H9 (cell line): ENCODE results near the gene BPIFB1. TPM values are rescaled to one million over a fixed set of nuclear protein-coding genes. Genes with fewer than 3 reads are reported as not detected.

Experiments
- DNase-seq: peaks from one replicate; pipeline ENCODE4 v3.0.0-alpha.2; 2017
- H2AFZ ChIP-seq: one replicate; pipeline ENCODE4 v1.6.1; 2013; ENCODE audit warnings: mild to moderate bottlenecking, low read length, control low read depth, moderate library complexity
- H2AK5ac ChIP-seq: 2 replicates; pipeline ENCODE4 v1.6.1; 2013; ENCODE audit warnings: low read length, control low read depth, mixed read lengths; ENCODE audit not compliant: insufficient read length
- H2BK120ac ChIP-seq: one replicate; pipeline ENCODE4 v1.6.1; 2013; ENCODE audit warnings: low read depth, mild to moderate bottlenecking, low read length, control low read depth, inconsistent platforms; ENCODE audit not compliant: poor library complexity, severe bottlenecking
- H2BK12ac ChIP-seq: 2 replicates; pipeline ENCODE4 v1.6.1; 2013; ENCODE audit warnings: low read length, control low read depth, mixed read lengths, low read depth; ENCODE audit not compliant: insufficient read length
- H2BK15ac ChIP-seq: 2 replicates; pipeline ENCODE4 v1.6.1; 2013; ENCODE audit warnings: low read depth, low read length, control low read depth
- H2BK20ac ChIP-seq: one replicate; pipeline ENCODE4 v1.6.1; 2013; ENCODE audit warnings: low read depth, mild to moderate bottlenecking, low read length, control low read depth, inconsistent platforms; ENCODE audit not compliant: poor library complexity, severe bottlenecking
- H2BK5ac ChIP-seq: 2 replicates; pipeline ENCODE4 v1.6.1; 2013; ENCODE audit warnings: low read length, control low read depth, mixed read lengths; ENCODE audit not compliant: insufficient read length
- H3K14ac ChIP-seq: 2 replicates; pipeline ENCODE4 v1.6.1; 2013; ENCODE audit warnings: low read length, control low read depth; ENCODE audit not compliant: insufficient read depth
- H3K18ac ChIP-seq: 2 replicates; pipeline ENCODE4 v1.6.1; 2013; ENCODE audit warnings: low read depth, mild to moderate bottlenecking, mixed read lengths, low read length, control low read depth; ENCODE audit not compliant: insufficient read length
- H3K23ac ChIP-seq: 2 replicates; pipeline ENCODE4 v1.6.1; 2013; ENCODE audit warnings: low read length, control low read depth, mixed read lengths, low read depth; ENCODE audit not compliant: insufficient read length
- H3K23me2 ChIP-seq: 2 replicates; pipeline ENCODE4 v1.6.1; 2013; ENCODE audit warnings: low read depth, mild to moderate bottlenecking, mixed read lengths, low read length, control low read depth; ENCODE audit not compliant: insufficient read length, poor library complexity, severe bottlenecking
- H3K27ac ChIP-seq: 2 replicates; pipeline ENCODE4 v1.5.1; 2013; ENCODE audit warnings: low read length, control low read depth, mixed read lengths, low read depth; ENCODE audit not compliant: insufficient read length
- H3K27me3 ChIP-seq: 2 replicates; pipeline ENCODE4 v1.6.1; 2013; ENCODE audit warnings: low read length, control low read depth, inconsistent platforms; ENCODE audit not compliant: insufficient read depth
- H3K4ac ChIP-seq: 2 replicates; pipeline ENCODE4 v1.6.1; 2013; ENCODE audit warnings: low read depth, mild to moderate bottlenecking, control low read depth, inconsistent platforms, low read length, moderate library complexity
- H3K4me1 ChIP-seq: 2 replicates; pipeline ENCODE4 v1.6.1; 2013; ENCODE audit warnings: low read length, control low read depth, inconsistent platforms; ENCODE audit not compliant: insufficient read depth
- H3K4me2 ChIP-seq: 2 replicates; pipeline ENCODE4 v1.6.1; 2013; ENCODE audit warnings: low read length, control low read depth, mixed read lengths; ENCODE audit not compliant: insufficient read length, insufficient read depth
- H3K56ac ChIP-seq: 2 replicates; pipeline ENCODE4 v1.6.1; 2013; ENCODE audit warnings: low read depth, mild to moderate bottlenecking, mixed read lengths, low read length, control low read depth; ENCODE audit not compliant: insufficient read length
- H3K79me1 ChIP-seq: 2 replicates; pipeline ENCODE4 v1.6.1; 2013; ENCODE audit warnings: low read depth, mild to moderate bottlenecking, moderate library complexity, low read length, control low read depth, inconsistent platforms; ENCODE audit not compliant: insufficient read depth, poor library complexity, severe bottlenecking
- H3K79me2 ChIP-seq: 2 replicates; pipeline ENCODE4 v1.6.1; 2013; ENCODE audit warnings: low read length, control low read depth, inconsistent platforms; ENCODE audit not compliant: insufficient read depth
- H3K9ac ChIP-seq: 2 replicates; pipeline ENCODE4 v1.6.1; 2013; ENCODE audit warnings: low read length, control low read depth, mixed read lengths; ENCODE audit not compliant: insufficient read length; ENCODE audit errors: extremely low read depth
- H3K9me3 ChIP-seq: one replicate; pipeline ENCODE4 v1.6.1; 2013; ENCODE audit warnings: low read depth, low read length, inconsistent platforms; ENCODE audit not compliant: control insufficient read depth
- H3T11ph ChIP-seq: one replicate; pipeline ENCODE4 v1.6.1; 2013; ENCODE audit warnings: mild to moderate bottlenecking, low read length, control low read depth, inconsistent platforms
- H4K20me1 ChIP-seq: one replicate; pipeline ENCODE4 v1.6.1; 2013; ENCODE audit not compliant: control insufficient read depth, insufficient read length, insufficient read depth
- H4K5ac ChIP-seq: 2 replicates; pipeline ENCODE4 v1.6.1; 2013; ENCODE audit warnings: low read depth, mild to moderate bottlenecking, mixed read lengths, low read length, control low read depth; ENCODE audit not compliant: insufficient read length
- H4K8ac ChIP-seq: replicated peaks from 2 replicates; pipeline ENCODE4 v1.6.1; 2013; ENCODE audit warnings: low read length, control low read depth, mixed read lengths, low read depth; ENCODE audit not compliant: insufficient read length
- H4K91ac ChIP-seq: 2 replicates; pipeline ENCODE4 v1.6.1; 2013; ENCODE audit warnings: low read depth, mild to moderate bottlenecking, moderate library complexity, mixed read lengths, low read length, control low read depth; ENCODE audit not compliant: insufficient read length
- H3K27ac Mint-ChIP-seq, 3 experiments: 2 replicates in 2 of 3; 3 replicates in 1 of 3; pipeline ENCODE4 v1.8.0; 2020 to 2021; ENCODE audit warnings: mixed read lengths in 3 of 3, mild to moderate bottlenecking in 1 of 3, moderate library complexity in 1 of 3
- H3K27me3 Mint-ChIP-seq: 2 replicates; pipeline ENCODE4 v1.8.0; 2021; ENCODE audit warnings: low read depth, mild to moderate bottlenecking, moderate library complexity, mixed read lengths
- H3K36me3 Mint-ChIP-seq, 3 experiments: 2 replicates in 2 of 3; 3 replicates in 1 of 3; pipeline ENCODE4 v1.8.0; 2020 to 2021; ENCODE audit warnings: low read depth in 3 of 3, mixed read lengths in 3 of 3; ENCODE audit not compliant: insufficient read depth in 1 of 3
- H3K4me1 Mint-ChIP-seq, 2 experiments: 2 replicates each; pipeline ENCODE4 v1.8.0; 2020; ENCODE audit warnings: mixed read lengths in 2 of 2
- H3K4me3 Mint-ChIP-seq, 2 experiments: 2 replicates in 1 of 2; 3 replicates in 1 of 2; pipeline ENCODE4 v1.8.0; 2020 to 2021; ENCODE audit warnings: mild to moderate bottlenecking in 2 of 2, mixed read lengths in 2 of 2, moderate library complexity in 1 of 2
- H3K9me3 Mint-ChIP-seq, 2 experiments: 2 replicates in 1 of 2; 3 replicates in 1 of 2; pipeline ENCODE4 v1.8.0; 2020; ENCODE audit warnings: mild to moderate bottlenecking in 2 of 2, mixed read lengths in 2 of 2, moderate library complexity in 1 of 2
- WGBS: extraction: QIAGEN DNeasy Blood & Tissue Kit; methylation state at CpG from one replicate; pipeline ENCODE4 v1.1.7; 2013; ENCODE audit warnings: missing lambda C conversion rate, low lambda C conversion rate, mixed read lengths; ENCODE audit not compliant: insufficient read length; ENCODE audit errors: extremely low coverage; 5-methylcytosine and 5-hydroxymethylcytosine counted together
- total RNA-seq: library from RNA; stranded (reverse); gene quantifications from 2 replicates; pipeline ENCODE4 v1.2.1, GENCODE V29; 2021
- TF ChIP-seq, protein P1 (sequence below): fragments of 200-600 bp; sonication (generic); conservative IDR thresholded peaks from 3 replicates; pipeline ENCODE4 v1.8.0; 2021; ENCODE audit warnings: antibody characterized with exemption, mild to moderate bottlenecking

BPIFB1 gene
- total RNA-seq, 1 experiment from 2014 or later, result not detected

DNA sequence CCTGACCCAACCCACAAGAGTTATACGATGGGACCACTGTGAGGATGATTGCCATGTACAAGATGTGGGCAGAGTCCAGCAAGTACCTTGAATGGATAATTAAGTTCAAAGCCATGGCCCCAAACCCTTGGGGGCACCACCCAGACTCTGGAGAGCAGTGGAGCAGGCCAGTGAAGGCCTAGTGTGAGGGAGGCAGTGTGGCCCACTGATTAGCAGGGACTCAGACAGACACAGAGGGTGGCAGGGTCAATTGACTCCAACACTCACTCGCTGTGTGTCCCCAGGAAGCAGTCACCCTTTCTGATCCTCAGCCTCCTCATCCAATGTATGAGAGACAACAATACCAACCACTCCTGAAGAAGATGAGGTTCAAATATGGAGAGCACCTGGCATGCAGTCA, 49.0 kb upstream of the BPIFB1 start:
- Histone ChIP-seq H3K9me3 (no peaks in the 10 kb centered on the region), H2BK15ac (no peak overlapping the region), H3K79me2 (no peaks in the 10 kb centered on the region), H3K27me3 (no peaks in the 10 kb centered on the region), H2AK5ac (no peak overlapping the region), H2BK5ac (no peak overlapping the region), H3K18ac (no peak overlapping the region), H4K20me1 (no peaks in the 10 kb centered on the region), H3K9ac (no peak overlapping the region), H4K91ac (no peak overlapping the region), H2AFZ (no peak overlapping the region), H3K4me2 (no peak overlapping the region), H3K27ac (no peak overlapping the region), H3K4me1 (no peaks in the 10 kb centered on the region), H3K56ac (no peak overlapping the region), H2BK12ac (no peak overlapping the region), H3K23me2 (no peaks in the 10 kb centered on the region), H3T11ph (no peak overlapping the region), H2BK120ac (no peak overlapping the region), H2BK20ac (no peak overlapping the region), H3K23ac (no peak overlapping the region), H3K4ac (no peak overlapping the region), H4K5ac (no peak overlapping the region), H4K8ac (no peak overlapping the region), H3K79me1 (no peaks in the 10 kb centered on the region), H3K14ac (no peak overlapping the region)
- no peak for DNase-seq
- no CpG with 5 or more reads among the region's 2 CpGs for WGBS
- no peak overlapping the region for H3K4me3 Mint-ChIP-seq
- H3K27ac Mint-ChIP-seq, result peak overlapping the region in 1 of 3 experiments; percentile 62; a peak in 1 of 7 replicates
- no peaks in the 10 kb centered on the region for H3K9me3 Mint-ChIP-seq
- peaks cover 28% of the 10 kb centered on the region for H3K27me3 Mint-ChIP-seq
- TF ChIP-seq, protein P1, sequence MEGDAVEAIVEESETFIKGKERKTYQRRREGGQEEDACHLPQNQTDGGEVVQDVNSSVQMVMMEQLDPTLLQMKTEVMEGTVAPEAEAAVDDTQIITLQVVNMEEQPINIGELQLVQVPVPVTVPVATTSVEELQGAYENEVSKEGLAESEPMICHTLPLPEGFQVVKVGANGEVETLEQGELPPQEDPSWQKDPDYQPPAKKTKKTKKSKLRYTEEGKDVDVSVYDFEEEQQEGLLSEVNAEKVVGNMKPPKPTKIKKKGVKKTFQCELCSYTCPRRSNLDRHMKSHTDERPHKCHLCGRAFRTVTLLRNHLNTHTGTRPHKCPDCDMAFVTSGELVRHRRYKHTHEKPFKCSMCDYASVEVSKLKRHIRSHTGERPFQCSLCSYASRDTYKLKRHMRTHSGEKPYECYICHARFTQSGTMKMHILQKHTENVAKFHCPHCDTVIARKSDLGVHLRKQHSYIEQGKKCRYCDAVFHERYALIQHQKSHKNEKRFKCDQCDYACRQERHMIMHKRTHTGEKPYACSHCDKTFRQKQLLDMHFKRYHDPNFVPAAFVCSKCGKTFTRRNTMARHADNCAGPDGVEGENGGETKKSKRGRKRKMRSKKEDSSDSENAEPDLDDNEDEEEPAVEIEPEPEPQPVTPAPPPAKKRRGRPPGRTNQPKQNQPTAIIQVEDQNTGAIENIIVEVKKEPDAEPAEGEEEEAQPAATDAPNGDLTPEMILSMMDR, result no peak
- no peaks in the 10 kb centered on the region for H3K36me3 Mint-ChIP-seq
- H3K4me1 Mint-ChIP-seq, result peaks cover 7 to 14% of the 10 kb centered on the region in 2 experiments
